H9 (cell line): ENCODE measurements around the gene SLC16A2. TPM values are rescaled to one million over a fixed set of nuclear protein-coding genes. Genes with fewer than 3 reads are reported as not detected.

Experiments used
- DNase-seq: peaks from one replicate; pipeline ENCODE4 v3.0.0-alpha.2; 2017
- H2AFZ ChIP-seq: one replicate; pipeline ENCODE4 v1.6.1; 2013; ENCODE audit warnings: mild to moderate bottlenecking, low read length, control low read depth, moderate library complexity
- H2AK5ac ChIP-seq: 2 replicates; pipeline ENCODE4 v1.6.1; 2013; ENCODE audit warnings: low read length, control low read depth, mixed read lengths; ENCODE audit not compliant: insufficient read length
- H2BK120ac ChIP-seq: one replicate; pipeline ENCODE4 v1.6.1; 2013; ENCODE audit warnings: low read depth, mild to moderate bottlenecking, low read length, control low read depth, inconsistent platforms; ENCODE audit not compliant: poor library complexity, severe bottlenecking
- H2BK12ac ChIP-seq: 2 replicates; pipeline ENCODE4 v1.6.1; 2013; ENCODE audit warnings: low read length, control low read depth, mixed read lengths, low read depth; ENCODE audit not compliant: insufficient read length
- H2BK15ac ChIP-seq: 2 replicates; pipeline ENCODE4 v1.6.1; 2013; ENCODE audit warnings: low read depth, low read length, control low read depth
- H2BK20ac ChIP-seq: one replicate; pipeline ENCODE4 v1.6.1; 2013; ENCODE audit warnings: low read depth, mild to moderate bottlenecking, low read length, control low read depth, inconsistent platforms; ENCODE audit not compliant: poor library complexity, severe bottlenecking
- H2BK5ac ChIP-seq: 2 replicates; pipeline ENCODE4 v1.6.1; 2013; ENCODE audit warnings: low read length, control low read depth, mixed read lengths; ENCODE audit not compliant: insufficient read length
- H3K14ac ChIP-seq: 2 replicates; pipeline ENCODE4 v1.6.1; 2013; ENCODE audit warnings: low read length, control low read depth; ENCODE audit not compliant: insufficient read depth
- H3K18ac ChIP-seq: 2 replicates; pipeline ENCODE4 v1.6.1; 2013; ENCODE audit warnings: low read depth, mild to moderate bottlenecking, mixed read lengths, low read length, control low read depth; ENCODE audit not compliant: insufficient read length
- H3K23ac ChIP-seq: 2 replicates; pipeline ENCODE4 v1.6.1; 2013; ENCODE audit warnings: low read length, control low read depth, mixed read lengths, low read depth; ENCODE audit not compliant: insufficient read length
- H3K23me2 ChIP-seq: 2 replicates; pipeline ENCODE4 v1.6.1; 2013; ENCODE audit warnings: low read depth, mild to moderate bottlenecking, mixed read lengths, low read length, control low read depth; ENCODE audit not compliant: insufficient read length, poor library complexity, severe bottlenecking
- H3K27ac ChIP-seq: 2 replicates; pipeline ENCODE4 v1.5.1; 2013; ENCODE audit warnings: low read length, control low read depth, mixed read lengths, low read depth; ENCODE audit not compliant: insufficient read length
- H3K27me3 ChIP-seq: 2 replicates; pipeline ENCODE4 v1.6.1; 2013; ENCODE audit warnings: low read length, control low read depth, inconsistent platforms; ENCODE audit not compliant: insufficient read depth
- H3K4ac ChIP-seq: 2 replicates; pipeline ENCODE4 v1.6.1; 2013; ENCODE audit warnings: low read depth, mild to moderate bottlenecking, control low read depth, inconsistent platforms, low read length, moderate library complexity
- H3K4me1 ChIP-seq: 2 replicates; pipeline ENCODE4 v1.6.1; 2013; ENCODE audit warnings: low read length, control low read depth, inconsistent platforms; ENCODE audit not compliant: insufficient read depth
- H3K4me2 ChIP-seq: 2 replicates; pipeline ENCODE4 v1.6.1; 2013; ENCODE audit warnings: low read length, control low read depth, mixed read lengths; ENCODE audit not compliant: insufficient read length, insufficient read depth
- H3K56ac ChIP-seq: 2 replicates; pipeline ENCODE4 v1.6.1; 2013; ENCODE audit warnings: low read depth, mild to moderate bottlenecking, mixed read lengths, low read length, control low read depth; ENCODE audit not compliant: insufficient read length
- H3K79me1 ChIP-seq: 2 replicates; pipeline ENCODE4 v1.6.1; 2013; ENCODE audit warnings: low read depth, mild to moderate bottlenecking, moderate library complexity, low read length, control low read depth, inconsistent platforms; ENCODE audit not compliant: insufficient read depth, poor library complexity, severe bottlenecking
- H3K79me2 ChIP-seq: 2 replicates; pipeline ENCODE4 v1.6.1; 2013; ENCODE audit warnings: low read length, control low read depth, inconsistent platforms; ENCODE audit not compliant: insufficient read depth
- H3K9ac ChIP-seq: 2 replicates; pipeline ENCODE4 v1.6.1; 2013; ENCODE audit warnings: low read length, control low read depth, mixed read lengths; ENCODE audit not compliant: insufficient read length; ENCODE audit errors: extremely low read depth
- H3K9me3 ChIP-seq: one replicate; pipeline ENCODE4 v1.6.1; 2013; ENCODE audit warnings: low read depth, low read length, inconsistent platforms; ENCODE audit not compliant: control insufficient read depth
- H3T11ph ChIP-seq: one replicate; pipeline ENCODE4 v1.6.1; 2013; ENCODE audit warnings: mild to moderate bottlenecking, low read length, control low read depth, inconsistent platforms
- H4K20me1 ChIP-seq: one replicate; pipeline ENCODE4 v1.6.1; 2013; ENCODE audit not compliant: control insufficient read depth, insufficient read length, insufficient read depth
- H4K5ac ChIP-seq: 2 replicates; pipeline ENCODE4 v1.6.1; 2013; ENCODE audit warnings: low read depth, mild to moderate bottlenecking, mixed read lengths, low read length, control low read depth; ENCODE audit not compliant: insufficient read length
- H4K8ac ChIP-seq: replicated peaks from 2 replicates; pipeline ENCODE4 v1.6.1; 2013; ENCODE audit warnings: low read length, control low read depth, mixed read lengths, low read depth; ENCODE audit not compliant: insufficient read length
- H4K91ac ChIP-seq: 2 replicates; pipeline ENCODE4 v1.6.1; 2013; ENCODE audit warnings: low read depth, mild to moderate bottlenecking, moderate library complexity, mixed read lengths, low read length, control low read depth; ENCODE audit not compliant: insufficient read length
- H3K27ac Mint-ChIP-seq, 3 experiments: 2 replicates in 2 of 3; 3 replicates in 1 of 3; pipeline ENCODE4 v1.8.0; 2020 to 2021; ENCODE audit warnings: mixed read lengths in 3 of 3, mild to moderate bottlenecking in 1 of 3, moderate library complexity in 1 of 3
- H3K27me3 Mint-ChIP-seq: 2 replicates; pipeline ENCODE4 v1.8.0; 2021; ENCODE audit warnings: low read depth, mild to moderate bottlenecking, moderate library complexity, mixed read lengths
- H3K36me3 Mint-ChIP-seq, 3 experiments: 2 replicates in 2 of 3; 3 replicates in 1 of 3; pipeline ENCODE4 v1.8.0; 2020 to 2021; ENCODE audit warnings: low read depth in 3 of 3, mixed read lengths in 3 of 3; ENCODE audit not compliant: insufficient read depth in 1 of 3
- H3K4me1 Mint-ChIP-seq, 2 experiments: 2 replicates each; pipeline ENCODE4 v1.8.0; 2020; ENCODE audit warnings: mixed read lengths in 2 of 2
- H3K4me3 Mint-ChIP-seq, 2 experiments: 2 replicates in 1 of 2; 3 replicates in 1 of 2; pipeline ENCODE4 v1.8.0; 2020 to 2021; ENCODE audit warnings: mild to moderate bottlenecking in 2 of 2, mixed read lengths in 2 of 2, moderate library complexity in 1 of 2
- H3K9me3 Mint-ChIP-seq, 2 experiments: 2 replicates in 1 of 2; 3 replicates in 1 of 2; pipeline ENCODE4 v1.8.0; 2020; ENCODE audit warnings: mild to moderate bottlenecking in 2 of 2, mixed read lengths in 2 of 2, moderate library complexity in 1 of 2
- WGBS: extraction: QIAGEN DNeasy Blood & Tissue Kit; methylation state at CpG from one replicate; pipeline ENCODE4 v1.1.7; 2013; ENCODE audit warnings: missing lambda C conversion rate, low lambda C conversion rate, mixed read lengths; ENCODE audit not compliant: insufficient read length; ENCODE audit errors: extremely low coverage; 5-methylcytosine and 5-hydroxymethylcytosine counted together
- total RNA-seq: library from RNA; stranded (reverse); gene quantifications from 2 replicates; pipeline ENCODE4 v1.2.1, GENCODE V29; 2021
- TF ChIP-seq, protein P1 (sequence below): fragments of 200-600 bp; sonication (generic); conservative IDR thresholded peaks from 3 replicates; pipeline ENCODE4 v1.8.0; 2021; ENCODE audit warnings: antibody characterized with exemption, mild to moderate bottlenecking

Gene SLC16A2
- total RNA-seq, 1 experiment from 2014 or later, result 17.1 TPM

DNA sequence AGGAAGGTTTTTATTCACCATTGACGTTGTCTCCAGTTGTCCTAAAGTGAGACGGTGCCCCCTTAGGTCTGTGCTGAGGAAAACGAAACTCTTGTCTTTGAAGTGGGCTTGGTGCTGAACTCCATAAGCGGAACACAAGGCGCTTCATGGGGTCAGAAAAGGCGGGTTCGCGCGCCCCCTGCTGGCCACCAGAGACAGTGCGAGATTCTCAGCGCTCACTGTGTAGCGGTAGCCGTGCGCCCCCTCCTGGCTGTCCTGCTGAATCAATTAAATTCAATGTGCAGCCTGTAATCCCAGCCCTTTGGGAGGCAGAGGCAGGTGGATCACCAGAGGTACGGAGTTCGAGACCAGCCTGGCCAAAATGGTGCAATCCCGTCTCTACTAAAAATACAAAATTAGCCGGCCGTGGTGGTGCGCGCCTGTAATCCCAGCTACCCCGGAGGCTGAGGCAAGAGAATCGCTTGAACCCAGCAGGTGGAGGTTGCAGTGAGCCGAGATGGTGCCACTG lies 129.1 kb downstream of the SLC16A2 start:
- Histone ChIP-seq H3K18ac (no peak overlapping the region), H4K91ac (no peak overlapping the region), H3K27ac (no peak overlapping the region), H3K23ac (no peak overlapping the region), H3K56ac (no peak overlapping the region), H4K8ac (no peak overlapping the region), H3K14ac (no peak overlapping the region), H3T11ph (no peak overlapping the region), H3K27me3 (no peaks in the 10 kb centered on the region), H3K79me1 (no peaks in the 10 kb centered on the region), H2BK12ac (no peak overlapping the region), H4K5ac (no peak overlapping the region), H2BK5ac (no peak overlapping the region), H3K4ac (no peak overlapping the region), H3K4me2 (no peak overlapping the region), H3K9ac (no peak overlapping the region), H3K9me3 (no peaks in the 10 kb centered on the region), H3K79me2 (no peaks in the 10 kb centered on the region), H4K20me1 (no peaks in the 10 kb centered on the region), H3K4me1 (no peaks in the 10 kb centered on the region), H2BK120ac (no peak overlapping the region), H3K23me2 (no peaks in the 10 kb centered on the region), H2BK20ac (no peak overlapping the region), H2BK15ac (no peak overlapping the region), H2AK5ac (no peak overlapping the region), H2AFZ (no peak overlapping the region)
- H3K4me3 Mint-ChIP-seq, result no peak overlapping the region
- peaks cover 40 to 43% of the 10 kb centered on the region in 2 experiments for H3K9me3 Mint-ChIP-seq
- WGBS, result no CpG with 5 or more reads among the region's 24 CpGs
- H3K27me3 Mint-ChIP-seq, result no peaks in the 10 kb centered on the region; the same call in 1 of the 2 replicates
- H3K36me3 Mint-ChIP-seq, result peaks cover 7% of the 10 kb centered on the region in 3 experiments; a peak in 5 of 7 replicates
- DNase-seq, result peak; percentile 86
- H3K4me1 Mint-ChIP-seq, result peaks cover 3 to 11% of the 10 kb centered on the region in 2 experiments
- TF ChIP-seq, protein P1, sequence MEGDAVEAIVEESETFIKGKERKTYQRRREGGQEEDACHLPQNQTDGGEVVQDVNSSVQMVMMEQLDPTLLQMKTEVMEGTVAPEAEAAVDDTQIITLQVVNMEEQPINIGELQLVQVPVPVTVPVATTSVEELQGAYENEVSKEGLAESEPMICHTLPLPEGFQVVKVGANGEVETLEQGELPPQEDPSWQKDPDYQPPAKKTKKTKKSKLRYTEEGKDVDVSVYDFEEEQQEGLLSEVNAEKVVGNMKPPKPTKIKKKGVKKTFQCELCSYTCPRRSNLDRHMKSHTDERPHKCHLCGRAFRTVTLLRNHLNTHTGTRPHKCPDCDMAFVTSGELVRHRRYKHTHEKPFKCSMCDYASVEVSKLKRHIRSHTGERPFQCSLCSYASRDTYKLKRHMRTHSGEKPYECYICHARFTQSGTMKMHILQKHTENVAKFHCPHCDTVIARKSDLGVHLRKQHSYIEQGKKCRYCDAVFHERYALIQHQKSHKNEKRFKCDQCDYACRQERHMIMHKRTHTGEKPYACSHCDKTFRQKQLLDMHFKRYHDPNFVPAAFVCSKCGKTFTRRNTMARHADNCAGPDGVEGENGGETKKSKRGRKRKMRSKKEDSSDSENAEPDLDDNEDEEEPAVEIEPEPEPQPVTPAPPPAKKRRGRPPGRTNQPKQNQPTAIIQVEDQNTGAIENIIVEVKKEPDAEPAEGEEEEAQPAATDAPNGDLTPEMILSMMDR, result peak; percentile 100
- no peak overlapping the region for H3K27ac Mint-ChIP-seq
